ENCODE results near the gene EID2B. TPM values are rescaled to one million over a fixed set of nuclear protein-coding genes. Genes with fewer than 3 reads are reported as not detected.
A peak's percentile ranks its signal among the peaks of the same experiment; 100 is the strongest.

EID2B gene
- total RNA-seq, 1 donor from 2014 or later: 1.8 TPM

- H3K4me3 ChIP-seq (ENCODE audit: low read depth, low read length): peak overlapping the region; percentile 12
- TF ChIP-seq CTCF (conservative IDR thresholded peaks at IDR 0.05; ENCODE audit: low read depth, low read length): peak; percentile 23
- DNase-seq (ENCODE audit: low read depth): no peak
These were observed 34.5 kb downstream of the EID2B start for GRCh38 chr19:39497996-39498797.

GRCh38 chr19:39497701-39497995 is 35.0 kb downstream of the EID2B start:
- no peak overlapping the region for H3K4me3 ChIP-seq (ENCODE audit: low read depth, low read length)
- DNase-seq (ENCODE audit: low read depth): no peak
- no peak for TF ChIP-seq CTCF (conservative IDR thresholded peaks at IDR 0.05; ENCODE audit: low read depth, low read length)

- no peak for DNase-seq (ENCODE audit: low read depth)
- no peak for TF ChIP-seq CTCF (conservative IDR thresholded peaks at IDR 0.05; ENCODE audit: low read depth, low read length)
- no peak overlapping the region for H3K4me3 ChIP-seq (ENCODE audit: low read depth, low read length)
These were observed 36.6 kb downstream of the EID2B start for GRCh38 chr19:39496063-39496462.

GRCh38 chr19:39494661-39495060 is 38.0 kb downstream of the EID2B start:
- DNase-seq (ENCODE audit: low read depth): no peak
- TF ChIP-seq CTCF (conservative IDR thresholded peaks at IDR 0.05; ENCODE audit: low read depth, low read length): no peak
- H3K4me3 ChIP-seq (ENCODE audit: low read depth, low read length): no peak overlapping the region

GRCh38 chr19:39492788-39493187 is 39.9 kb downstream of the EID2B start:
- TF ChIP-seq CTCF (conservative IDR thresholded peaks at IDR 0.05; ENCODE audit: low read depth, low read length): no peak
- no peak for DNase-seq (ENCODE audit: low read depth)
- H3K4me3 ChIP-seq (ENCODE audit: low read depth, low read length): no peak overlapping the region

- no peak for DNase-seq (ENCODE audit: low read depth)
- no peak overlapping the region for H3K4me3 ChIP-seq (ENCODE audit: low read depth, low read length)
- no peak for TF ChIP-seq CTCF (conservative IDR thresholded peaks at IDR 0.05; ENCODE audit: low read depth, low read length)
These were observed 40.4 kb downstream of the EID2B start for GRCh38 chr19:39492225-39492624.

GRCh38 chr19:39489756-39490155 is 42.9 kb downstream of the EID2B start:
- no peak for DNase-seq (ENCODE audit: low read depth)
- no peak overlapping the region for H3K4me3 ChIP-seq (ENCODE audit: low read depth, low read length)
- no peak for TF ChIP-seq CTCF (conservative IDR thresholded peaks at IDR 0.05; ENCODE audit: low read depth, low read length)
